Neural cell (in vitro differentiated cells): ENCODE data around the gene CRIM1. TPM values are rescaled to one million over a fixed set of nuclear protein-coding genes. Genes with fewer than 3 reads are reported as not detected.

ENCODE experiments used
- H2AFZ ChIP-seq: fragments of 200-600, 300-800 bp; sonication (generic), shearing (Covaris generic); 2 replicates; pipeline ENCODE4 v1.6.0; 2014; ENCODE audit warnings: low read depth, mild to moderate bottlenecking, antibody characterized with exemption, low read length, moderate library complexity
- H3F3A ChIP-seq: fragments of 200-600 bp; shearing (Covaris generic); 2 replicates; pipeline ENCODE4 v1.6.1; 2016; ENCODE audit warnings: mild to moderate bottlenecking, moderate library complexity, mixed read lengths, antibody characterized with exemption, low read length; ENCODE audit not compliant: insufficient read depth, poor library complexity, severe bottlenecking
- H3K27ac ChIP-seq: fragments of 200-600, 300-800 bp; sonication (generic), shearing (Covaris generic); 2 replicates; pipeline ENCODE4 v1.5.1; 2014; ENCODE audit warnings: mild to moderate bottlenecking, low read length, moderate library complexity
- H3K27me3 ChIP-seq: fragments of 300-800, 200-600 bp; sonication (generic), shearing (Covaris generic); 2 replicates; pipeline ENCODE4 v1.6.0; 2014; ENCODE audit warnings: mild to moderate bottlenecking, low read depth, low read length, moderate library complexity; ENCODE audit not compliant: insufficient read depth
- H3K36me3 ChIP-seq: fragments of 300-800, 200-600 bp; sonication (generic), shearing (Covaris generic); 2 replicates; pipeline ENCODE4 v1.5.1; 2014; ENCODE audit warnings: mild to moderate bottlenecking, antibody characterized with exemption, low read length, moderate library complexity; ENCODE audit not compliant: insufficient read depth
- H3K4me2 ChIP-seq: fragments of 300-800, 200-600 bp; sonication (generic), shearing (Covaris generic); 2 replicates; pipeline ENCODE4 v1.6.0; 2014; ENCODE audit warnings: mild to moderate bottlenecking, low read length
- H3K4me3 ChIP-seq: fragments of 300-800, 200-600 bp; sonication (generic), shearing (Covaris generic); 2 replicates; pipeline ENCODE4 v1.5.1; 2014; ENCODE audit warnings: mild to moderate bottlenecking, low read length, moderate library complexity
- H3K79me2 ChIP-seq: fragments of 200-600 bp; shearing (Covaris generic); replicated peaks from 2 replicates; pipeline ENCODE4 v1.6.0; 2014; ENCODE audit warnings: mild to moderate bottlenecking, low read length, moderate library complexity; ENCODE audit not compliant: insufficient read depth
- H3K9ac ChIP-seq: fragments of 300-800, 200-600 bp; sonication (generic), shearing (Covaris generic); 2 replicates; pipeline ENCODE4 v1.6.1; 2016; ENCODE audit warnings: mild to moderate bottlenecking, low read length, mixed read lengths
- H3K9me2 ChIP-seq: fragments of 200-600 bp; shearing (Covaris generic); 2 replicates; pipeline ENCODE4 v1.6.1; 2016; ENCODE audit warnings: mild to moderate bottlenecking, low read length, mixed read lengths; ENCODE audit not compliant: insufficient read depth
- H3K9me3 ChIP-seq: fragments of 200-600, 300-800 bp; sonication (generic), shearing (Covaris generic); 2 replicates; pipeline ENCODE4 v1.6.1; 2016; ENCODE audit warnings: mild to moderate bottlenecking, mixed run types, low read length, moderate library complexity, mixed read lengths
- H4K20me1 ChIP-seq: fragments of 200-600 bp; shearing (Covaris generic); 2 replicates; pipeline ENCODE4 v1.6.1; 2016; ENCODE audit warnings: mild to moderate bottlenecking, mixed run types; ENCODE audit not compliant: insufficient read depth
- EP300 ChIP-seq: fragments of 450-650 bp; conservative IDR thresholded peaks from 2 replicates; pipeline ENCODE4 v1.6.1; 2014; ENCODE audit warnings: antibody characterized with exemption, mild to moderate bottlenecking, moderate library complexity; ENCODE audit not compliant: poor library complexity, severe bottlenecking
- EZH2 ChIP-seq: fragments of 200-600, 300-800 bp; shearing (Covaris generic), sonication (generic); IDR thresholded peaks from 2 replicates; pipeline ENCODE4 v1.6.1; 2014; ENCODE audit warnings: antibody characterized with exemption, low read length, borderline replicate concordance, mild to moderate bottlenecking; ENCODE audit not compliant: insufficient read depth, poor library complexity, severe bottlenecking
- MXI1 ChIP-seq: fragments of 450-650 bp; conservative IDR thresholded peaks from 2 replicates; pipeline ENCODE4 v1.6.1; 2014; ENCODE audit warnings: antibody characterized with exemption, mild to moderate bottlenecking; ENCODE audit not compliant: poor library complexity, severe bottlenecking
- RAD21 ChIP-seq: fragments of 450-650 bp; conservative IDR thresholded peaks from 2 replicates; pipeline ENCODE4 v1.6.1; 2014; ENCODE audit warnings: antibody characterized with exemption, mild to moderate bottlenecking, moderate library complexity
- SMC3 ChIP-seq: fragments of 450-650 bp; conservative IDR thresholded peaks from 2 replicates; pipeline ENCODE4 v1.6.1; 2014; ENCODE audit warnings: antibody characterized with exemption, mild to moderate bottlenecking, moderate library complexity; ENCODE audit not compliant: poor library complexity
- TAF1 ChIP-seq: IDR thresholded peaks from 2 replicates; pipeline ENCODE4 v1.6.1; 2012; ENCODE audit warnings: low read depth
- polyA plus RNA-seq: library from polyadenylated mRNA; depleted of rRNA; stranded (reverse); fragments of >200 nt; gene quantifications from 2 replicates; pipeline ENCODE4 v1.2.3, GENCODE V29; 2014
- TF ChIP-seq, protein P1 (sequence below): fragments of 450-650 bp; IDR thresholded peaks from 2 replicates; pipeline ENCODE4 v1.5.1; 2014; ENCODE audit warnings: antibody characterized with exemption, mild to moderate bottlenecking, moderate library complexity; ENCODE audit not compliant: poor library complexity, severe bottlenecking
- TF ChIP-seq, protein P2 (sequence below): IDR thresholded peaks from 2 replicates; pipeline ENCODE4 v1.6.1; 2012; ENCODE audit warnings: borderline replicate concordance

Gene CRIM1
- polyA plus RNA-seq, 1 donor from 2014 or later: 6.7 TPM

DNA sequence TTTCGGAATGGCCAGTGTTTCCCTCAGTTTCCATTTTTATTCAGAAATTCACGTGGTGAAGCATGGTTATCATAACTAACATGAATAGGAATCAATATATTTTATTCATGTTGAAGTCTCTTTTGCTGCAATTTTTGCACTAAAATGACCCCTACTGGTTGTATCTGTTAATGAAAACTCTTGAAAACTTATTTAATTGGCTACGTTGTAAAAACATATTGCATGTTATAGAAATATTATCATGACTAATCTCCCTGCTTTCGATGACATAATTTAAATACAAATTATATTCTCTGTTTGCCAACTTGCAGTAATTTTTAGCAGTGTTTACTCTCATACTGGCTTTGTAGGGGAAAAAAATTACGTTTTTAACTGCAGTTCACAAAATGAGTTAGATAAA, 3.5 kb downstream of the CRIM1 start:
- Histone ChIP-seq H3K4me3 (peak overlapping the region; percentile 91), H3F3A (peaks cover 13% of the 10 kb centered on the region), H3K4me2 (no peak overlapping the region), H4K20me1 (no peaks in the 10 kb centered on the region), H3K9me3 (no peaks in the 10 kb centered on the region), H2AFZ (no peak overlapping the region), H3K36me3 (no peaks in the 10 kb centered on the region), H3K27me3 (no peaks in the 10 kb centered on the region), H3K27ac (no peak overlapping the region), H3K79me2 (peaks cover 11% of the 10 kb centered on the region), H3K9me2 (no peaks in the 10 kb centered on the region), H3K9ac (no peak overlapping the region)
- TF ChIP-seq, protein P1, sequence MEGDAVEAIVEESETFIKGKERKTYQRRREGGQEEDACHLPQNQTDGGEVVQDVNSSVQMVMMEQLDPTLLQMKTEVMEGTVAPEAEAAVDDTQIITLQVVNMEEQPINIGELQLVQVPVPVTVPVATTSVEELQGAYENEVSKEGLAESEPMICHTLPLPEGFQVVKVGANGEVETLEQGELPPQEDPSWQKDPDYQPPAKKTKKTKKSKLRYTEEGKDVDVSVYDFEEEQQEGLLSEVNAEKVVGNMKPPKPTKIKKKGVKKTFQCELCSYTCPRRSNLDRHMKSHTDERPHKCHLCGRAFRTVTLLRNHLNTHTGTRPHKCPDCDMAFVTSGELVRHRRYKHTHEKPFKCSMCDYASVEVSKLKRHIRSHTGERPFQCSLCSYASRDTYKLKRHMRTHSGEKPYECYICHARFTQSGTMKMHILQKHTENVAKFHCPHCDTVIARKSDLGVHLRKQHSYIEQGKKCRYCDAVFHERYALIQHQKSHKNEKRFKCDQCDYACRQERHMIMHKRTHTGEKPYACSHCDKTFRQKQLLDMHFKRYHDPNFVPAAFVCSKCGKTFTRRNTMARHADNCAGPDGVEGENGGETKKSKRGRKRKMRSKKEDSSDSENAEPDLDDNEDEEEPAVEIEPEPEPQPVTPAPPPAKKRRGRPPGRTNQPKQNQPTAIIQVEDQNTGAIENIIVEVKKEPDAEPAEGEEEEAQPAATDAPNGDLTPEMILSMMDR: peak; percentile 75
- peak; percentile 83 for TF ChIP-seq RAD21
- peak; percentile 77 for TF ChIP-seq SMC3
- no peak for TF ChIP-seq EZH2
- TF ChIP-seq TAF1: no peak

DNA sequence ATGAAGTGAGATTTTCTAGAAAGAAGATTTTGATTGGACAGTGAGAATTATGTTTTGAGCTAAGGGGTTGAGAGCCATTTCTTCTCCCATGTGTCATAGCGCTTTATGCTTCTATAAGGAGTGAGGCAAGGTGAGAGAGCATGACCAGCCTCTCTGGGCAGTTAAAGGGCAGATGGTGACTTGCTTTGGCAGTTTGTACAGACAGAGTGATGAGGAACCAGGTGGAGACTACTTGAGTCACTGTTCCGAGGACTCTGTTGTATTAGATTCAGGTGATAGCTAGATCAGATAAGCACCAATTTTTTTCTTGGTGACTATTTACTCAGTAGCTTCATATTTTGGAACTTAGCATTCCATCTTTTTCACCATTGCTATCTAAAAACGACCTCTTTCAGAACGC, 4.5 kb downstream of the CRIM1 start:
- H4K20me1 ChIP-seq: no peaks in the 10 kb centered on the region
- H3K4me3 ChIP-seq: no peak overlapping the region
- H3K9me2 ChIP-seq: no peaks in the 10 kb centered on the region
- no peak overlapping the region for H2AFZ ChIP-seq
- no peaks in the 10 kb centered on the region for H3K27me3 ChIP-seq
- TF ChIP-seq TAF1 (no peak), EZH2 (no peak), SMC3 (no peak), RAD21 (no peak), EP300 (no peak), MXI1 (no peak)
- TF ChIP-seq, protein P1: no peak
- TF ChIP-seq, protein P2, sequence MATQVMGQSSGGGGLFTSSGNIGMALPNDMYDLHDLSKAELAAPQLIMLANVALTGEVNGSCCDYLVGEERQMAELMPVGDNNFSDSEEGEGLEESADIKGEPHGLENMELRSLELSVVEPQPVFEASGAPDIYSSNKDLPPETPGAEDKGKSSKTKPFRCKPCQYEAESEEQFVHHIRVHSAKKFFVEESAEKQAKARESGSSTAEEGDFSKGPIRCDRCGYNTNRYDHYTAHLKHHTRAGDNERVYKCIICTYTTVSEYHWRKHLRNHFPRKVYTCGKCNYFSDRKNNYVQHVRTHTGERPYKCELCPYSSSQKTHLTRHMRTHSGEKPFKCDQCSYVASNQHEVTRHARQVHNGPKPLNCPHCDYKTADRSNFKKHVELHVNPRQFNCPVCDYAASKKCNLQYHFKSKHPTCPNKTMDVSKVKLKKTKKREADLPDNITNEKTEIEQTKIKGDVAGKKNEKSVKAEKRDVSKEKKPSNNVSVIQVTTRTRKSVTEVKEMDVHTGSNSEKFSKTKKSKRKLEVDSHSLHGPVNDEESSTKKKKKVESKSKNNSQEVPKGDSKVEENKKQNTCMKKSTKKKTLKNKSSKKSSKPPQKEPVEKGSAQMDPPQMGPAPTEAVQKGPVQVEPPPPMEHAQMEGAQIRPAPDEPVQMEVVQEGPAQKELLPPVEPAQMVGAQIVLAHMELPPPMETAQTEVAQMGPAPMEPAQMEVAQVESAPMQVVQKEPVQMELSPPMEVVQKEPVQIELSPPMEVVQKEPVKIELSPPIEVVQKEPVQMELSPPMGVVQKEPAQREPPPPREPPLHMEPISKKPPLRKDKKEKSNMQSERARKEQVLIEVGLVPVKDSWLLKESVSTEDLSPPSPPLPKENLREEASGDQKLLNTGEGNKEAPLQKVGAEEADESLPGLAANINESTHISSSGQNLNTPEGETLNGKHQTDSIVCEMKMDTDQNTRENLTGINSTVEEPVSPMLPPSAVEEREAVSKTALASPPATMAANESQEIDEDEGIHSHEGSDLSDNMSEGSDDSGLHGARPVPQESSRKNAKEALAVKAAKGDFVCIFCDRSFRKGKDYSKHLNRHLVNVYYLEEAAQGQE: no peak
- H3K9me3 ChIP-seq: no peaks in the 10 kb centered on the region
- no peak overlapping the region for H3K9ac ChIP-seq
- H3K27ac ChIP-seq: no peak overlapping the region
- peaks cover 11% of the 10 kb centered on the region for H3K79me2 ChIP-seq
- no peak overlapping the region for H3K4me2 ChIP-seq
- H3K36me3 ChIP-seq: no peaks in the 10 kb centered on the region
- peaks cover 10% of the 10 kb centered on the region for H3F3A ChIP-seq
